K562 (cell line): Measurements from ENCODE around the gene LCN12.

Source experiments
- OTX1 ChIP-seq: fragments of 450-650 bp; formaldehyde crosslinking; IDR thresholded peaks from 2 replicates; pipeline ENCODE4 v1.4.0; 2022; ENCODE audit warnings: mild to moderate bottlenecking
- PPARD ChIP-seq: fragments of 250-450 bp; sonication (Bioruptor Pico); IDR thresholded peaks from 2 replicates; pipeline ENCODE4 v1.8.0; 2022; ENCODE audit warnings: inconsistent platforms, mild to moderate bottlenecking, moderate library complexity
- RCOR1 ChIP-seq, 2 experiments: IDR thresholded peaks; 2 replicates each; pipeline ENCODE4 v1.6.1; 2012; ENCODE audit warnings: low read depth in 2 of 2, low read length in 2 of 2, borderline replicate concordance in 1 of 2, improper control_type of control experiment in 1 of 2
- ZNF589 ChIP-seq: fragments of 200-800 bp; sonication (Bioruptor generic); IDR thresholded peaks from 2 replicates; pipeline ENCODE4 v1.6.1; 2016; ENCODE audit warnings: low read depth, missing genetic modification characterization, missing compliant biosample characterization

GRCh38 chr9:136923881-136924280 lies 28.2 kb upstream of the LCN12 start:
- TF ChIP-seq PPARD (CRISPR knock-in tag) (no peak), OTX1 (no peak), RCOR1 (IDR thresholded peaks at IDR 0.05; ENCODE audit: borderline replicate concordance in 1 of 2, low read depth in 2 of 2, low read length in 2 of 2) (no peak), ZNF589 (CRISPR knock-in tag) (no peak)
